ENCODE measurements around the gene BRINP3. TPM values are rescaled to one million over a fixed set of nuclear protein-coding genes. Genes with fewer than 3 reads are reported as not detected.

BRINP3 gene
- total and polyA plus RNA-seq, 12 donors: 0.08 to 1.7 (median 0.30) TPM; not detected in 5

DNA sequence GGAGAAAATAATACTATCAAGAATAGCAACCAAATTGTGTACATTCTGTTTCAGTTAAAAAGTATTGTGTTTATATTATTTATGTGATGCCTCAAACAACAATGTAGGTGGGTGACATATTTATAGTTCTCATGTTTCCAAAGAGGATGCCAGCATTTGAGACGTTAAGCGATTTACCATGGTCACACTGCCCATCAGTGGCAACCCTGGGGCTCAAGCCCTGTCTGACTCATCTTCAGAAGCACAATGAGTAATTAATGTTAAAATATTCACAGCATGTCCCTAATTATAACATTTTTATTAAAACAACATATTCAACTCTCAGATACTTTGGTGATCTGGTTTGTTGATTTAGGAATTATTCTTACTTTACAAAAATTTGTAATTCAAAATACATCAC is 409.4 kb downstream of the BRINP3 start:
- H3K27me3 ChIP-seq: no peaks in the 10 kb centered on the region
- no peak overlapping the region for H3K4me3 ChIP-seq
- ATAC-seq (no peak), DNase-seq (no peak)
- intact Hi-C loops (cut with DNase I): no loop called here
- H3K36me3 ChIP-seq: no peaks in the 10 kb centered on the region
- H3K4me1 ChIP-seq: no peaks in the 10 kb centered on the region
- 73 to 77% methylated on average over 2 of the region's 2 CpGs for WGBS, 2 donors
- H3K9me3 ChIP-seq: peaks cover 0 to 14% (median 0%) of the 10 kb centered on the region in 11 donors
- TF ChIP-seq, protein P1, sequence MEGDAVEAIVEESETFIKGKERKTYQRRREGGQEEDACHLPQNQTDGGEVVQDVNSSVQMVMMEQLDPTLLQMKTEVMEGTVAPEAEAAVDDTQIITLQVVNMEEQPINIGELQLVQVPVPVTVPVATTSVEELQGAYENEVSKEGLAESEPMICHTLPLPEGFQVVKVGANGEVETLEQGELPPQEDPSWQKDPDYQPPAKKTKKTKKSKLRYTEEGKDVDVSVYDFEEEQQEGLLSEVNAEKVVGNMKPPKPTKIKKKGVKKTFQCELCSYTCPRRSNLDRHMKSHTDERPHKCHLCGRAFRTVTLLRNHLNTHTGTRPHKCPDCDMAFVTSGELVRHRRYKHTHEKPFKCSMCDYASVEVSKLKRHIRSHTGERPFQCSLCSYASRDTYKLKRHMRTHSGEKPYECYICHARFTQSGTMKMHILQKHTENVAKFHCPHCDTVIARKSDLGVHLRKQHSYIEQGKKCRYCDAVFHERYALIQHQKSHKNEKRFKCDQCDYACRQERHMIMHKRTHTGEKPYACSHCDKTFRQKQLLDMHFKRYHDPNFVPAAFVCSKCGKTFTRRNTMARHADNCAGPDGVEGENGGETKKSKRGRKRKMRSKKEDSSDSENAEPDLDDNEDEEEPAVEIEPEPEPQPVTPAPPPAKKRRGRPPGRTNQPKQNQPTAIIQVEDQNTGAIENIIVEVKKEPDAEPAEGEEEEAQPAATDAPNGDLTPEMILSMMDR (IDR thresholded peaks at IDR 0.05): no peak
- no peak overlapping the region for H3K27ac ChIP-seq

DNA sequence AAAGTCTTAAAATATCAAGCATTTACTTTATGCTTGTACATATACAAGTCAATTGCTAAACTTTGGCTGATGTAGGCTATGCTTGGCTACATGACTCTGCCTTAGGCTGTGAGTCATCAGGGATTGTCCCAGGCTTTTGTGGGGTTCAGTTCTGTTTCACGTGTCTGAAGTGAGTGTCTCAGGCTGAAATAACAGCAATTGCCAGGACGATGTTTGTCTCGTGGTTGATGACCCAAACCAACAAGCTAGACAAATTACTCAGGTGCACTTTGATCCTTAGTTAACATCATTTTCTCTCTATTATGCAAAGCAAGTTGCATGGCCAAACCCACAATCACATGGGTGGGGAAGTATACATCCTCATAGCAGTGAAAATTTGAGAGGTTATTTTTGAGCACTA is 410.1 kb downstream of the BRINP3 start:
- WGBS, 2 donors: 73 to 84% methylated on average over 3 of the region's 3 CpGs
- H3K27me3 ChIP-seq: no peaks in the 10 kb centered on the region
- no peak overlapping the region for H3K27ac ChIP-seq
- no peak for ATAC-seq
- intact Hi-C loops (cut with DNase I): no loop called here
- no peak overlapping the region for H3K4me3 ChIP-seq
- no peaks in the 10 kb centered on the region for H3K4me1 ChIP-seq
- peaks cover 0 to 14% (median 0%) of the 10 kb centered on the region in 11 donors for H3K9me3 ChIP-seq
- DNase-seq: no peak
- TF ChIP-seq, protein P1 (IDR thresholded peaks at IDR 0.05): no peak
- H3K36me3 ChIP-seq: no peaks in the 10 kb centered on the region

DNA sequence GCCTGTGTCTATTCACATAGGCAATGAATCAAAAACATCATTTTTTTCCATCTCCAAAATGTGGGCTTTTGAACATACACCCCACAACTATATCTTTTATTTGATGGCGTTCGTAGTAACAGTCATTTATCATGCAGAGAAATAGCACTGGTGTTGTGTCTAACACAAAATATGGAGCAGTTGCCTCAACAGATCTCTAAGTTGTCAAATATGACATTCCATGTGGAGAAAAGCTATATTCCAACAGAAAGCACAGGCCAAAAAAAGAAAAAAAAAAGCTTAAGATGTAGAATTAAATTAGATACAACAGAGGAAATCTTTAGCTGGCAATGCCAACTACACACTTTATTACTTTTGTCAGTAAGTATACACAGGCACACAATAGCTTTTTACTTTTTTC is 411.7 kb downstream of the BRINP3 start:
- DNase-seq: no peak
- Histone ChIP-seq H3K4me1 (no peaks in the 10 kb centered on the region), H3K27ac (no peak overlapping the region), H3K9me3 (peaks cover 0 to 12% (median 0%) of the 10 kb centered on the region in 11 donors), H3K27me3 (no peaks in the 10 kb centered on the region), H3K4me3 (no peak overlapping the region), H3K36me3 (no peaks in the 10 kb centered on the region)
- no peak for ATAC-seq
- intact Hi-C loops (cut with DNase I): no loop called here
- TF ChIP-seq, protein P1 (IDR thresholded peaks at IDR 0.05): no peak
- 84 to 91% methylated on average over 2 of the region's 2 CpGs for WGBS, 2 donors

DNA sequence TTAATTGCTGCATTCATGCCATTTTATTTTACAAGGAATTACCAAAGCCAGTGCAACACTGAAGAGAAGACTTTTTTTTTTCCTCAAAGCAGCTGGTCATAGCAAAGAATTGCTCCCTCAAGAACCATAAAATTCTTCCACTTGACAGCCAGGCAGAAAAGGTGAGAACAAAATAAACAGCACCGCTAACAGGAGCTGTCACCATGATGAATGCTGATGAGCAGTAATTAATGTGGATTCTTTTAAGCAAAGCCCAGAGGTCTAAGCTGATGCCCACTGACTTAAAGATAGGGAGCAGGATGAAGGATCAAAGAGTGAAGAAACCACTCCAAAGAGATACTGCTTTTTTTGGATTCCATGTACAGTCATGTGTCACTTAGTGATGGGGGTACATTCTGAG is 428.4 kb downstream of the BRINP3 start:
- no peak for DNase-seq
- Histone ChIP-seq H3K27ac (no peak overlapping the region), H3K9me3 (peaks cover 0 to 15% (median 0%) of the 10 kb centered on the region in 11 donors), H3K27me3 (no peaks in the 10 kb centered on the region), H3K4me3 (no peak overlapping the region), H3K36me3 (no peaks in the 10 kb centered on the region), H3K4me1 (no peaks in the 10 kb centered on the region)
- WGBS, 2 donors: 57 to 61% methylated on average over 1 of the region's 1 CpG
- intact Hi-C loops (cut with DNase I): no loop called here
- TF ChIP-seq, protein P1 (IDR thresholded peaks at IDR 0.05): no peak
- ATAC-seq: no peak
